Jurkat, Clone E6-1 (cell line): ENCODE results near the gene PSG1.
"Not testable (repeated sequence)": the region's sequence is repeated elsewhere in the genome, so short reads cannot be mapped to it uniquely, and the experiment has no call there.

Experiments
- DNase-seq: peaks from one replicate; pipeline ENCODE4 v3.0.0-alpha.2; 2011; ENCODE audit warnings: low read depth, low spot score
- H3K4me3 ChIP-seq: 2 replicates; pipeline ENCODE4 v1.5.1; 2011; ENCODE audit warnings: mild to moderate bottlenecking, low read length, control low read depth, moderate library complexity

The PSG1 gene

DNA sequence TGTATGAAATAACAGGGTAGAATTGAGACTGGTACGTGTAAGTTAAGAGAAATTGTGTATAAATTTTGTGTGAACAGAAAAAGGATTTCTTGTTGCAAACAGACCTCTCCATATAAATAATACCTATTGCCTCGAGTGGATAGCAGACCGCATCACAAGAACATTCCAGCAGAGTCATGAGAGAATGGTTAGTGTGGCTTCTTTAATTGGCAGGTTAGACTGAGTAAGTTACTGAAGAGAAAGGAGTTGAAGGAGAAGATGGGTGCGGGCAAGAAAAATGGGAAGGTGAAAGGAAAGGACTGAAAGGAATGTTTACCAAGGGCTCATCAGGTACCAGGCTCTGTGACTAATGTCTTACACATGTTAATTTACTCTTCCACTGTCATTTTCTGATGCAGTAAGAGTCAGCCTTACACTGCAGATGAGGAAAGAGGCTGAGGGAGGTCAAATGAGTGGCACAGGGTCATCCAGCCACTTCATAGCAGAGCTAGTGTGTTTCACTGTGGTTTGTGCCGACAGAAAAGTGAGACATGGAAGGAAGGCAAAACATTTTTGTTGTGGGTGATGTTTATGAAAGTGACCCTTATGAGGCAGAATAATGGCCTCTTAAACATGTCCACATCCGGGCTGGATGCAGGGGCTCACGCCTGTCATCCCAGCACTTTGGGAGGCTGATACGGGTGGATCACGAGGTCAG, 46.6 kb downstream of the PSG1 start:
- not testable (repeated sequence) for H3K4me3 ChIP-seq, DNase-seq

DNA sequence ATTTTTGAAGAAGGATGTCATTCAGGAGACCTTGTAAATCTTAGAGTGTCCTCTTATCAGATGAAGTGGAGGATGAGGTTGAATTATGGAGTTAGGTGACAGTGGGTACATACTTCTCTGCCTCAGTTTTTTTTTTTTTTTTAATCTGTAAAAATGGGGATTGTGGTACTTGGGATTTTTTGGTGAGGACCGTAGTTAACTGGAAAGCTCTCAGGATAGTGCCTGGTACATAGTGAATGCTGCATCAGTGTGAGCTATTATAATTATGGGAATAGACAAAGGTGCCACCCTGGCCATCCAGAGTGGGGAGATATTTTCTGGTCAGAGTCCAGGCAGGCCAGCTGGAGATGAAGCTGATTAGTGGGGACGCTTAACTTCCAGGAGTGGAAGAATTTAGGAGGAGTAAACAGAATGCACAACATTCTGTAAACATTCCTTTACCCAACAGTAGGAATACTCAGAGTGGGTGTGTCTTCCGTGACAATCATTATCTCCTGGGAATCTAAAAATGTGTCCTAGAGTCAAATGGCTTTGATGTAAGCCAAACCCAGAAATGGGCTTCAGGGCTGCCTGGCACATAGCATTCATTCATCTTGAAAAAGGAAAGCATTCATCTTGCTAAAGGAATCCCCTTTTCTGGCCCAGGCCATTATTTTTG, 47.4 kb downstream of the PSG1 start:
- DNase-seq, H3K4me3 ChIP-seq: not testable (repeated sequence)

DNA sequence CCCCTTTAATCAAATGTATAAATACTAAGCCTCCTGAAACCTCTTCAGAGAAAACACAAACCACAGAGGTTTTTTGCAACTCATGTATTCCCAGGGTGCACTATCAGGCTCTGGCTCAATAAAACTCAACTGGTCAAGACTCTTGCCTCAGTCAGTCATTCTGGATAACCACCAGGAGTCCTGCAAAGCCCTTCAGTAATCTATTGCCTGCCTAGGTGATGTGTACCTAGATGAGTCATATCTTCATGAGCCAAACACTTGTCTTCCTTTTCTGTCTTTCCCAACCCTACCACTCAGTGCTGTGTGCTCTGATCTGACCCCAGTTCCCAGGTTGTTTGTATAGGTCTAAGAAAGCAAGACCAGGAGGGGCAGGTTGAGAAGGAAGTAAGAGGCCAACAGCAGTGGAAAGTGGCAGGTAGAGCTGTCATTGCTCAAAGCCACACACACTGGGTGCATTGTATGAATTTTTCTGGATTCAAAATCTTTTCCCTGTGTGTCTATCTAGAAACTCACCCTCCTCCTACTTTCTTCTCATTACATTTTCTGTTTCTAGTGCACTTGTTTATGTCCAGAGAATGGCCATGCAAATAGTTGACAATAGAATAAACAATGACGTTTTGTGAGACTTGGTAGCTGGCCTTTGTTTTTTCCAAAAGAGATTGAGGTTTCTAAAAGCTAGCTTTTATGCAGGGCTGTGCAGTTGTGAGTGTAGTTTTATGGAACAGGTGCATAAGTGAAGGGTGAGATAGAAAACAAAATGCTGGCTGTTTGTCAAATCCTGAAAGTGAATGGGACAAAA, 48.1 kb downstream of the PSG1 start:
- no peak overlapping the region for H3K4me3 ChIP-seq
- no peak for DNase-seq

DNA sequence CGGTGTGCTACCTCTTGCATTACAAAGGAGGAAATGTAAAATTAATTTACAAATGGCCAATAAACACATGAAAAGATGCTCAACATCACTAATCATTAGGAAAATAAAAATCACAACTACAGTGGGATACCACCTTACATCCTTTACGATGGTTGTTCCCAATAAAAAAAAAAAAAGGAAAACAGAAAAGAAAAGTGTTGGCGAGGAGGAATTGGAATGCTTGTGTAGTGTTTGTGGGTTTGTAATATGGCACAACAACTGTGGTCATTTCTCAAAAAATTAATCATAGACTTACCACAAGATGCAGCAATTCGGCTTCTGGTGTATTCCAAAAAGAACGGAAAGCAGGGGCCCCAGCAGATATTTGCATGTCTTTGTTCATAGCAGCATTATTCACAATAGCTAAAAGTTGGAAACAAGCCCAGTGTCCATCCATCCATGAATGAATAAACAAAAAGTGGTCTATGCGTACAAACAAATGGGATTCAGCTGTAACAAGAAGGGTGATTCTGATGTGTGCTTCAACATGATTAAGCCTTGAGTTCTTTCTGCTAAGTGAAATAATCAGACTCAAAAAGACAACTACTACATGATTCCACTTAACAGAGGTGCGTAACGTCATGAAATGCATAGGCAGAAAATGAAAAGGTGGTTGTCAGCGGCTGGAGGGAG, 58.1 kb downstream of the PSG1 start:
- DNase-seq, H3K4me3 ChIP-seq: not testable (repeated sequence)

DNA sequence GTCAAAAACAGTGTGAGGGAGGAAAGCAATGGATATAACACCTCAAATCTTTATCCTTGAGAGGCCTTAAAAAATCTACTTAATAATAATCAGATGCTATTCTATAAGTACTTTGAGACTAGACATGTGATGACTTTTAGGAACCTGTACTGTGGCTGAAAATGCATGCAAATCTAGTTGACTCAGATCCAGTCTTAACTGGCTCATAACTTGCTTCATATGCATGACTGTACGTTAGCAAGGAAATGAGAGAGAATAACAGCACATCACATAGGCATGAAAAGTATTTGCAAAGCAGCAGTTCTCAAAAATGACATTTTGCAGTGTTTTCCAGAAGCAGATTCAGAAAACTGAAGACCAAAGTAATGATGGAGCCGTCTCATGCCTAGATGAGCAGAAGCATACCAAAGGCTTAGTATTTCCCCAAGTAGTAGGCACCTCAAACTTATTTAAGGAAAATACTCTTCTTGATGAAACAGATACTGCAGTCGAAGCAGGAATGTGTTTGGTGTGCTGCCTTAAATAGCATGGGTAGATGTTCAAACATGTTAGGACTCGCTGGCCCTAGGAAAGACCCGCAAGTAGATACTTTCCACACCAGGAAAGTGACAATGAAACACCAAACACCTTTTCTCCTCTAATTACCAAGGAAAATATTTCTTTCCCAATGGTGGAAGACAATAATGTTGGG, 59.4 kb downstream of the PSG1 start:
- not testable (repeated sequence) for H3K4me3 ChIP-seq, DNase-seq

DNA sequence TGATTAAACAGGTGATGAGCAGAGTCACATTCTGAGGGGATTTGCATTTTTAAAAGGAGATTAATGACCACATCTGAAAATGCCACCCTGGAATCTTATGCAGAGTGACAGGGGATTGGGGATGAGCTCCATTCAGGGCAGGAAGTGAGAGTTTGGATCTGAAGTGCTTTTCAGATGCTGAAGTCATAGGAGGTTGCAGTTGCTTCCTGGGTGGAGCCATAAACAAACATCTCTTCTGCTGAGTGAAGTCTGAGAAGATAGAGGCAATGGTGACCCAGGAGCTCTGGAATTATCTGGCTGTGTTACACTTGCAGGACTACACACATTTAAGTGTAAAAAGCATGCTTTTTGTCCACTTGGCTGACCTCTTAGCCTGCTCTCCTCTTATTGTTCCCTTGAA, 62.6 kb downstream of the PSG1 start:
- no peak overlapping the region for H3K4me3 ChIP-seq
- DNase-seq = no peak
